A549 (cell line): ENCODE measurements around the gene CHD6. TPM values are rescaled to one million over a fixed set of nuclear protein-coding genes. Genes with fewer than 3 reads are reported as not detected.

ENCODE experiments used
- ATAC-seq, 2 experiments: fragments of 200-7000 bp in 1 of 2; fragments of >200 bp in 1 of 2; cut with Nextera tagmentation in 1 of 2; cut with Tn5 transposase in 1 of 2; 3 replicates each; pipeline versions ENCODE4 v1.8.0 to v1.9.1; 2018 to 2020; ENCODE audit warnings: mild to moderate bottlenecking in 1 of 2, moderate library complexity in 1 of 2
- CTCF ChIA-PET: fragments of 300-600 bp; sonication (Branson Sonifier 250); formaldehyde crosslinking; extraction: SDS; loops from one replicate; lab custom pipeline; 2021; ENCODE audit warnings: antibody characterized with exemption, inconsistent platforms; lab: Yijun Ruan, JAX
- POLR2A ChIA-PET: fragments of 350-600 bp; formaldehyde crosslinking; extraction: SDS; loops from one replicate; lab custom pipeline; 2021; ENCODE audit warnings: antibody characterized with exemption, inconsistent platforms; lab: Yijun Ruan, JAX
- DNase-seq, 2 experiments: peaks; one replicate each; pipeline versions ENCODE4 v3.0.0 to v3.0.0-alpha.2; 2011 to 2016; ENCODE audit warnings: low read depth in 1 of 2, low spot score in 1 of 2
- FAIRE-seq: peaks from 2 replicates; lab custom pipeline; 2011; peaks lifted over from hg19 to GRCh38; lab: Jason Lieb, UNC
- H3K27ac ChIP-seq, 2 experiments: fragments of >200 bp; sonication (Bioruptor Twin); formaldehyde crosslinking; 3 replicates each; pipeline ENCODE4 v1.5.1; 2016 to 2017
- H3K4me1 ChIP-seq: fragments of >200 bp; sonication (Bioruptor Twin); formaldehyde crosslinking; 3 replicates; pipeline ENCODE4 v1.6.1; 2016
- H3K4me2 ChIP-seq: fragments of >200 bp; sonication (Bioruptor Twin); formaldehyde crosslinking; 3 replicates; pipeline ENCODE4 v1.6.1; 2016
- H3K4me3 ChIP-seq: fragments of >200 bp; sonication (Bioruptor Twin); formaldehyde crosslinking; 3 replicates; pipeline ENCODE4 v1.5.1; 2016
- H3K9me3 ChIP-seq: fragments of >200 bp; sonication (Bioruptor Twin); formaldehyde crosslinking; 3 replicates; pipeline ENCODE4 v1.6.1; 2016
- EHF ChIP-seq: fragments of 250-450 bp; sonication (Bioruptor Pico); IDR thresholded peaks from 2 replicates; pipeline ENCODE4 v1.5.0; 2020; ENCODE audit warnings: mild to moderate bottlenecking
- EHMT2 ChIP-seq: fragments of 200-600 bp; sonication (generic); IDR thresholded peaks from 2 replicates; pipeline ENCODE4 v1.6.1; 2016; ENCODE audit warnings: antibody characterized with exemption, low read depth, mild to moderate bottlenecking, moderate library complexity
- EP300 ChIP-seq, 2 experiments: fragments of >200 bp; sonication (Bioruptor Twin); formaldehyde crosslinking; IDR thresholded peaks; 2 replicates in 1 of 2; 3 replicates in 1 of 2; pipeline ENCODE4 v1.6.1; 2016 to 2017
- ESRRA ChIP-seq: fragments of 150-350 bp; IDR thresholded peaks from 2 replicates; pipeline ENCODE4 v1.6.1; 2014; ENCODE audit warnings: mild to moderate bottlenecking, low read length, borderline replicate concordance
- HDAC2 ChIP-seq: fragments of 200-600 bp; sonication (generic); IDR thresholded peaks from 2 replicates; pipeline ENCODE4 v1.6.1; 2016
- HEYL ChIP-seq: fragments of 250-450 bp; sonication (Bioruptor Pico); IDR thresholded peaks from 2 replicates; pipeline ENCODE4 v1.8.0; 2021; ENCODE audit warnings: mild to moderate bottlenecking, moderate library complexity
- KDM1A ChIP-seq: fragments of 200-600 bp; sonication (generic); IDR thresholded peaks from 2 replicates; pipeline ENCODE4 v1.6.1; 2016; ENCODE audit warnings: low read depth, mild to moderate bottlenecking
- MAFK ChIP-seq: fragments of 450-650 bp; IDR thresholded peaks from 2 replicates; pipeline ENCODE4 v1.6.1; 2014; ENCODE audit not compliant: partially characterized antibody
- NR3C1 ChIP-seq: fragments of >200 bp; sonication (Bioruptor Twin); formaldehyde crosslinking; IDR thresholded peaks from 3 replicates; pipeline ENCODE4 v1.6.1; 2017
- POLR2AphosphoS2 ChIP-seq: conservative IDR thresholded peaks from 2 replicates; pipeline ENCODE4 v1.6.1; 2012; ENCODE audit warnings: low read length, improper control_type of control experiment, inconsistent platforms
- RAD21 ChIP-seq, 2 experiments: fragments of >200 bp in 1 of 2; sonication (Bioruptor Twin) in 1 of 2; formaldehyde crosslinking in 1 of 2; IDR thresholded peaks in 1 of 2; conservative IDR thresholded peaks in 1 of 2; 2 replicates in 1 of 2; 3 replicates in 1 of 2; pipeline ENCODE4 v1.6.1; 2012 to 2018; ENCODE audit warnings: inconsistent platforms in 1 of 2
- RARB ChIP-seq: fragments of 250-450 bp; sonication (Bioruptor Pico); IDR thresholded peaks from 2 replicates; pipeline ENCODE4 v1.8.0; 2021; ENCODE audit warnings: mild to moderate bottlenecking, moderate library complexity
- RCOR1 ChIP-seq: fragments of 150-350 bp; IDR thresholded peaks from 2 replicates; pipeline ENCODE4 v1.6.1; 2014; ENCODE audit warnings: antibody characterized with exemption, low read length, low read depth
- SREBF2 ChIP-seq: fragments of 450-650 bp; IDR thresholded peaks from 2 replicates; pipeline ENCODE4 v1.6.1; 2014; ENCODE audit warnings: mild to moderate bottlenecking, moderate library complexity
- ZFP36 ChIP-seq: fragments of 450-650 bp; IDR thresholded peaks from 2 replicates; pipeline ENCODE4 v1.6.1; 2014; ENCODE audit warnings: borderline replicate concordance; ENCODE audit not compliant: partially characterized antibody
- WGBS: methylation state at CpG from one replicate; pipeline ENCODE4 v1.1.6; 2017; ENCODE audit errors: missing lambda C conversion rate; 5-methylcytosine and 5-hydroxymethylcytosine counted together
- polyA plus RNA-seq, 4 experiments: library from polyadenylated mRNA; depleted of rRNA in 3 of 4; stranded (reverse); fragments of >200 nt; fragmentation: RNase III in 1 of 4; extraction: RNeasy Plus Mini Kit Qiagen cat#74134 plus additional on column Dnase treatment in 1 of 4; gene quantifications; 2 replicates in 3 of 4; 3 replicates in 1 of 4; pipeline ENCODE4 v1.2.3, GENCODE V29; 2011 to 2017
- TF ChIP-seq, protein P1 (sequence below): fragments of 450-650 bp; IDR thresholded peaks from 2 replicates; pipeline ENCODE4 v1.6.1; 2014; ENCODE audit warnings: antibody characterized with exemption
- TF ChIP-seq, protein P2 (sequence below): fragments of >200 bp; sonication (Bioruptor Twin); formaldehyde crosslinking; IDR thresholded peaks from 3 replicates; pipeline ENCODE4 v1.5.1; 2016
- TF ChIP-seq, protein P3 (sequence below): fragments of 250-450 bp; sonication (Bioruptor Pico); IDR thresholded peaks from 2 replicates; pipeline ENCODE4 v1.5.0; 2021; ENCODE audit warnings: mild to moderate bottlenecking, moderate library complexity, borderline replicate concordance
- TF ChIP-seq, protein P4 (sequence below): fragments of >200 bp; sonication (Bioruptor Twin); formaldehyde crosslinking; IDR thresholded peaks from 3 replicates; pipeline ENCODE4 v1.6.1; 2016
- TF ChIP-seq, protein P5 (sequence below): fragments of >200 bp; sonication (Bioruptor Twin); formaldehyde crosslinking; IDR thresholded peaks from 2 replicates; pipeline ENCODE4 v1.6.1; 2016

Gene CHD6
- polyA plus RNA-seq, 2 of the 4 experiments (the other 2 are of a cell fraction): 8.2 to 22.6 TPM

DNA sequence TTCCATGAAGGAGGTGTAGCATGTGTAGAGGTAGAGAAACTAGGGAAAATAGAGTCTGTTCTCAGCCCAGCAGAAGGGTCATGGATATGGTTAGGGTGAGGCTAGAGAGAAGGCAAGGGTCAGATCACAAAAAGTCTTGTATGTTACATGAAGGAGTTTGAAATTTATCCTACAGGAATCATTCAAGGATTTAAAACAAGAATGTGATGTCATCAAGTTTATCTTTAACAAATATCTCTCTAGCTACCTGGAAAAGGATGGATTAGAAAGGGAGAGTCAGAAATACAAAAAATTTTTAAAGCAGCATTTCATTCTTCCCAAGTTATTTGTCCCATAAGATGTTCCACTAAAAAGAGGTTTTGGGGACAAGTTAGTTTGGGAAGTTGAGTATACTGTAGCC lies 4.4 kb upstream of the CHD6 start (continued):
- TF ChIP-seq NR3C1 (no peak), MAFK (no peak), EHF (CRISPR knock-in tag) (no peak)
- TF ChIP-seq, protein P1, sequence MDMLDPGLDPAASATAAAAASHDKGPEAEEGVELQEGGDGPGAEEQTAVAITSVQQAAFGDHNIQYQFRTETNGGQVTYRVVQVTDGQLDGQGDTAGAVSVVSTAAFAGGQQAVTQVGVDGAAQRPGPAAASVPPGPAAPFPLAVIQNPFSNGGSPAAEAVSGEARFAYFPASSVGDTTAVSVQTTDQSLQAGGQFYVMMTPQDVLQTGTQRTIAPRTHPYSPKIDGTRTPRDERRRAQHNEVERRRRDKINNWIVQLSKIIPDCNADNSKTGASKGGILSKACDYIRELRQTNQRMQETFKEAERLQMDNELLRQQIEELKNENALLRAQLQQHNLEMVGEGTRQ: no peak
- TF ChIP-seq, protein P2, sequence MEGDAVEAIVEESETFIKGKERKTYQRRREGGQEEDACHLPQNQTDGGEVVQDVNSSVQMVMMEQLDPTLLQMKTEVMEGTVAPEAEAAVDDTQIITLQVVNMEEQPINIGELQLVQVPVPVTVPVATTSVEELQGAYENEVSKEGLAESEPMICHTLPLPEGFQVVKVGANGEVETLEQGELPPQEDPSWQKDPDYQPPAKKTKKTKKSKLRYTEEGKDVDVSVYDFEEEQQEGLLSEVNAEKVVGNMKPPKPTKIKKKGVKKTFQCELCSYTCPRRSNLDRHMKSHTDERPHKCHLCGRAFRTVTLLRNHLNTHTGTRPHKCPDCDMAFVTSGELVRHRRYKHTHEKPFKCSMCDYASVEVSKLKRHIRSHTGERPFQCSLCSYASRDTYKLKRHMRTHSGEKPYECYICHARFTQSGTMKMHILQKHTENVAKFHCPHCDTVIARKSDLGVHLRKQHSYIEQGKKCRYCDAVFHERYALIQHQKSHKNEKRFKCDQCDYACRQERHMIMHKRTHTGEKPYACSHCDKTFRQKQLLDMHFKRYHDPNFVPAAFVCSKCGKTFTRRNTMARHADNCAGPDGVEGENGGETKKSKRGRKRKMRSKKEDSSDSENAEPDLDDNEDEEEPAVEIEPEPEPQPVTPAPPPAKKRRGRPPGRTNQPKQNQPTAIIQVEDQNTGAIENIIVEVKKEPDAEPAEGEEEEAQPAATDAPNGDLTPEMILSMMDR: no peak

DNA sequence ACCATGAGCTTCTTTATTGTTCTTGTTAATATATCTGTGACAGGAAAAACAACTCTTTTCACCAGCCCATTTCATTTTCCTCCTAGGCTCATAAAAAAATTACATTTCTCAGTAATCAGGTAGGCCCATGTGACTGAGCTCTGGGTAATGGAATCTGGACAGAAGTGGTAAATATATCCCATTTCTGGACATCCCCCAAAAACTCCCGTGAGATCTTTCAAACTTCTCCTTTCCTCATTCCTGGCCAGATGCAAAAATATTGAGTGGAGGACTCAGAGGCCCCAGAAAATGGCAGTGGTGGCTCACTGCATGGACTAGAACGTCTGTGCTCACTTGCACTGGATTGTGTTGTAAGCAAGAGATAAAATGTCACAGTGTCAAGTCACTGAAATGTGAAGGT lies 3.8 kb upstream of the CHD6 start:
- FAIRE-seq: no peak
- DNase-seq: no peak
- peaks cover 2% of the 10 kb centered on the region for H3K4me1 ChIP-seq
- POLR2A ChIA-PET: no interaction called here
- CTCF ChIA-PET: interaction anchor here (0.7 kb wide), 1 partner anchor 8 kb away, joined by 3 read pairs; no protein-coding TSS in a partner anchor
- 31% methylated on average over 2 of the region's 2 CpGs for WGBS
- H3K27ac ChIP-seq: no peak overlapping the region
- H3K4me3 ChIP-seq: no peak overlapping the region
- H3K9me3 ChIP-seq: no peaks in the 10 kb centered on the region
- H3K4me2 ChIP-seq: no peak overlapping the region
- TF ChIP-seq, protein P3, sequence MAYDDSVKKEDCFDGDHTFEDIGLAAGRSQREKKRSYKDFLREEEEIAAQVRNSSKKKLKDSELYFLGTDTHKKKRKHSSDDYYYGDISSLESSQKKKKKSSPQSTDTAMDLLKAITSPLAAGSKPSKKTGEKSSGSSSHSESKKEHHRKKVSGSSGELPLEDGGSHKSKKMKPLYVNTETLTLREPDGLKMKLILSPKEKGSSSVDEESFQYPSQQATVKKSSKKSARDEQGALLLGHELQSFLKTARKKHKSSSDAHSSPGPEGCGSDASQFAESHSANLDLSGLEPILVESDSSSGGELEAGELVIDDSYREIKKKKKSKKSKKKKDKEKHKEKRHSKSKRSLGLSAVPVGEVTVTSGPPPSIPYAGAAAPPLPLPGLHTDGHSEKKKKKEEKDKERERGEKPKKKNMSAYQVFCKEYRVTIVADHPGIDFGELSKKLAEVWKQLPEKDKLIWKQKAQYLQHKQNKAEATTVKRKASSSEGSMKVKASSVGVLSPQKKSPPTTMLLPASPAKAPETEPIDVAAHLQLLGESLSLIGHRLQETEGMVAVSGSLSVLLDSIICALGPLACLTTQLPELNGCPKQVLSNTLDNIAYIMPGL (CRISPR knock-in tag): no peak
- TF ChIP-seq ESRRA (no peak), EHMT2 (no peak), SREBF2 (no peak), KDM1A (no peak), POLR2AphosphoS2 (no peak), ZFP36 (no peak), RAD21 (conservative IDR thresholded peaks at IDR 0.05 in 1 of 2, IDR thresholded peaks at IDR 0.05 in 1 of 2) (no peak)
- TF ChIP-seq, protein P2: no peak
- TF ChIP-seq, protein P4, sequence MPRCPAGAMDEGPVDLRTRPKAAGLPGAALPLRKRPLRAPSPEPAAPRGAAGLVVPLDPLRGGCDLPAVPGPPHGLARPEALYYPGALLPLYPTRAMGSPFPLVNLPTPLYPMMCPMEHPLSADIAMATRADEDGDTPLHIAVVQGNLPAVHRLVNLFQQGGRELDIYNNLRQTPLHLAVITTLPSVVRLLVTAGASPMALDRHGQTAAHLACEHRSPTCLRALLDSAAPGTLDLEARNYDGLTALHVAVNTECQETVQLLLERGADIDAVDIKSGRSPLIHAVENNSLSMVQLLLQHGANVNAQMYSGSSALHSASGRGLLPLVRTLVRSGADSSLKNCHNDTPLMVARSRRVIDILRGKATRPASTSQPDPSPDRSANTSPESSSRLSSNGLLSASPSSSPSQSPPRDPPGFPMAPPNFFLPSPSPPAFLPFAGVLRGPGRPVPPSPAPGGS: no peak
- no peak for ATAC-seq

DNA sequence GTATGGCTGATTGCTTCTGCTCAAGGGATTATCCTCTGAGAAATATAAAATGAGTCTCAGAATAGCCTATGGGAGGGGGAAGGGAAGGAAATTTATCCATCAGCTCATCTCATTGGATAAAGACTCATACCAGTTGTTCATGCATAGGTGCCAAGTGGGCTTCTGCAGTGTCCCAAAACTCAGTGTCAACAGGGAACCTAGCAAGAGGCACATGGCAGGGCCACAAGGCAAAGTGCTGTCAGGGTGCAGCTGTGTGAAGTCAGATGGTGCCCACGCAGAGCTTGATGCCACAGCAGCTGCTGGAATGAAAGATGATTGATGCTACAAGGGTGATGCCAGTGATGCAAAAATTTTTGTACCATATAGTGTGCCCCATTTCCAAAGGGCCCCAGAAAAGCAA lies 3.2 kb upstream of the CHD6 start:
- 42% methylated on average over 1 of the region's 1 CpG for WGBS
- DNase-seq: no peak
- Histone ChIP-seq H3K4me2 (no peak overlapping the region), H3K27ac (no peak overlapping the region), H3K4me1 (peaks cover 8% of the 10 kb centered on the region), H3K4me3 (no peak overlapping the region), H3K9me3 (no peaks in the 10 kb centered on the region)
- FAIRE-seq: no peak
- ChIA-PET CTCF (no interaction called here), POLR2A (no interaction called here)
- ATAC-seq: no peak
- no peak for TF ChIP-seq HDAC2
- TF ChIP-seq, protein P1: no peak
- no peak for TF ChIP-seq EHF (CRISPR knock-in tag)
- TF ChIP-seq, protein P4: no peak
- TF ChIP-seq EP300 (IDR thresholded peaks at IDR 0.05): no peak
- no peak for TF ChIP-seq HEYL
- TF ChIP-seq, protein P5, sequence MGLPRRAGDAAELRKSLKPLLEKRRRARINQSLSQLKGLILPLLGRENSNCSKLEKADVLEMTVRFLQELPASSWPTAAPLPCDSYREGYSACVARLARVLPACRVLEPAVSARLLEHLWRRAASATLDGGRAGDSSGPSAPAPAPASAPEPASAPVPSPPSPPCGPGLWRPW: no peak
- no peak for TF ChIP-seq EHMT2
- TF ChIP-seq RCOR1: no peak
- TF ChIP-seq MAFK: no peak
- TF ChIP-seq RARB (CRISPR knock-in tag): no peak
